Measurements from ENCODE around the gene PSD4. TPM values are rescaled to one million over a fixed set of nuclear protein-coding genes. Genes with fewer than 3 reads are reported as not detected.
A peak's percentile ranks its signal among the peaks of the same experiment; 100 is the strongest.

The PSD4 gene
- total RNA-seq, 1 donor from 2014 or later, result 319 TPM

DNA sequence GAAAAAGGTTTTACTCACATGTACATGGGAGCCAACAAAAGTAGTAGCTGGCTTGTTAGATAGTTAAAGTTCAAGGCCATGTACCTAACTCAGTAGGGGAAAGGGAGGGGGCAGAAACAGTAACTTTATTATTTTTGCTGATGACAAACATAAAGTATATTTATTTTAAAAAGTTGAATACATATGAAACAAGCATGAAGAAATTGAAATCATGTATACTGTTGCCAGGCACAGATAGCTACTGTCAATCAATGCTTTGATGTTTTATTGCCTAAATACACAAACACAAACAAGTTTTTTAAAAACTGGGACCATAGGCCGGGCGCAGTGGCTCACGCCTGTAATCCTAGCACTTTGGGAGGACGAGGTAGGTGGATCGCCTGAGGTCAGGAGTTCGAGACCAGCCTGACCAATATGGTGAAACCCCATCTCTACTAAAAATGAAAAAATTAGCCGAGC lies 7.6 kb upstream of the PSD4 start:
- Mint-ChIP-seq H3K36me3 (ENCODE audit: low read depth) (peaks cover 12% of the 10 kb centered on the region), H3K4me1 (ENCODE audit: low read depth) (peaks cover 50% of the 10 kb centered on the region)

DNA sequence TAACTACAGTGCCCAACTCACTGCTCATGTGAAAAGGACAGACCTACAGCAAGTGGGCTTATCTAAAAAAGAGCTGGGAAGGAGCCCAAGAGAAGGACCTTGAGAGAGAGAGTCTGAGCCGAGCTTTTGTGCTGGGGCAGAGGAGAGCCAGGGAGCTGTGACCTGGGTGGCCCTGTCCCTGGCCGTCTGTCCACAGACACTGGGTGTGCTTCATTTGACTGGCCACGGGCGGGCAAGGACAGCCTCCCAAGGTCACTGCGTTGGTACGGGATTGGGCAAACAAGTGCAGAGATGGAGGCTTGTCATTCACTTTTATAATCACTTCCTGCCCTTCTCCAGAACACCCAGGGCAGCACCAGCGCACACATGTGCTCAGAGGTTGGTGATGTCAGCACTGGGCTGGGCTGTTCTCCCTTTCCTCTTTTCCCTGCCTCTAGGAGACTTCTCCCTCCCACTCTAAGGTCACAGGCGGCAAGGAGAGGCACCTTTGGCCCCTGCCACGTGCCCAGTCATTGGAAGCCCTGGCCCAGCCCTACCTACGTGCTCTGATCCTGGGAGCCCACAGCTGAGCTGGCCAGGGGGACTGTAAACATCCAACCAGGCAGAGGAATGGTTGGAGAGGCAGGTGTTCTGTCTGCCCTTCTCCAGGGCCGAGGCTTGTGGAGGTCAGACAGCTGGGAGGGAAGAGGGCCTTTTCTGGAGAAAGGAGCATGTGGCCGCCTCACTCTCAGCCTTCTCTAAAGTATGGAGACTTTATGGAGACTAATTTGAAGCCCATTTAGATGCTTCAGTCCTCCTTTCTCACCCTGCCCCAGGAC lies 6.4 kb upstream of the PSD4 start:
- intact Hi-C loops (cut with micrococcal nuclease), result loop anchor here (1.0 kb wide), 1 partner anchor 9 kb away; no protein-coding TSS in a partner anchor
- peaks cover 20% of the 10 kb centered on the region for H3K36me3 Mint-ChIP-seq (ENCODE audit: low read depth)
- peak overlapping the region; percentile 59 for H3K4me3 Mint-ChIP-seq (ENCODE audit: low read depth)
- H3K4me1 Mint-ChIP-seq (ENCODE audit: low read depth), result peaks cover 59% of the 10 kb centered on the region
- H3K27ac Mint-ChIP-seq, result peak overlapping the region; percentile 94
- H3K9me3 Mint-ChIP-seq, result peaks cover 9% of the 10 kb centered on the region
- H3K27me3 Mint-ChIP-seq (ENCODE audit: low read depth), result no peaks in the 10 kb centered on the region
- no peak for DNase-seq (ENCODE audit: low spot score)

More for the DNA sequence above, 7.6 kb upstream of the PSD4 start:
- Mint-ChIP-seq H3K4me3 (ENCODE audit: low read depth) (no peak overlapping the region), H3K27me3 (ENCODE audit: low read depth) (no peaks in the 10 kb centered on the region), H3K9me3 (peaks cover 7% of the 10 kb centered on the region), H3K27ac (no peak overlapping the region)
- no peak for DNase-seq (ENCODE audit: low spot score)
- intact Hi-C loops (cut with micrococcal nuclease), result no loop called here

DNA sequence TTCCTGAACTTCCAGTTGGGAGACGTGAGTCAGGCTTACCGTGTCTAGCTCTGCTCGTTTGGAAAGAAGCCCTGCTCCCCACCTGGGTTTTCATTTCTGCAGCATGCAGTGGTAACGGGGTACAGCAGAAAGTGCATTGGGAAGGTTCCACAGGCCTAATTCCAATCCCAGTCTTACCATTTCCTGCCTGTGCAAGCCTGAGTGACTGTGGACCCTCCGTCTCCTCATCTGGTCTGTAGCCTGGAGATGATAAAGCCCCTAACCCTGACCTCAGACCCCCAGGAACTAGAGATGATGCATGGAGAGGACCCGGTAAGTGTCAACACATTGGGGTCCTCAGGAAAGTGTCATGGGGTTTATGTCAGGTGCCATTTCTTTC lies 5.8 kb upstream of the PSD4 start:
- H3K36me3 Mint-ChIP-seq (ENCODE audit: low read depth), result peaks cover 24% of the 10 kb centered on the region
- no peaks in the 10 kb centered on the region for H3K27me3 Mint-ChIP-seq (ENCODE audit: low read depth)
- no peak overlapping the region for H3K4me3 Mint-ChIP-seq (ENCODE audit: low read depth)
- DNase-seq (ENCODE audit: low spot score), result no peak
- H3K4me1 Mint-ChIP-seq (ENCODE audit: low read depth), result peaks cover 60% of the 10 kb centered on the region
- H3K9me3 Mint-ChIP-seq, result peaks cover 9% of the 10 kb centered on the region
- intact Hi-C loops (cut with micrococcal nuclease), result loop anchor here (1.0 kb wide), 1 partner anchor 10 kb away; no protein-coding TSS in a partner anchor
- peak overlapping the region; percentile 94 for H3K27ac Mint-ChIP-seq

DNA sequence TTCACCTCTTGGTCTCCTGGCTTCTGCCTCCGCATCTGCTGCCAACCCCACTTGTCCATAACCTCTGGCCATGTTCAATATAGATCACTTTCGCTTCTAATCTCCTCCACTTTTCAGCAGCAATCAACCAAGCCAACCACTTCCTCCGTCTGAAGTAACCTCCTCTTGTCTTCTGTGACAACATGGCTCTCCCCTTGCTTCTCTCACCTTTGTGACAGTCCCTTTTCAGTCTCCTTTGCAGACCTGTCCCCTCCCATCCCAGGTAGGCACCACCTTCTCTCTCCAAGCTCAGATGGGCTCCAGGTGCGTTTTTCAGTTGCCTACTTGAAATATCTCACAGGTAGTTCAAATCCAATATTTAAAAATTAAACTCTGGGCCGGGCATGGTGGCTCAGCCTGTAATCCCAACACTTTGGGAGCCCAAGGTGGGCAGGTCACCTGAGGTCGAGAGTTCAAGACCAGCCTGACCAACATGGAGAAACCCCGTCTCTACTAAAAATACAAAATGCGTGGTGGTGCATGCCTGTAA lies 4.7 kb upstream of the PSD4 start:
- Mint-ChIP-seq H3K4me3 (ENCODE audit: low read depth) (peak overlapping the region; percentile 10), H3K27ac (peak overlapping the region; percentile 94), H3K27me3 (ENCODE audit: low read depth) (no peaks in the 10 kb centered on the region), H3K4me1 (ENCODE audit: low read depth) (peaks cover 66% of the 10 kb centered on the region), H3K36me3 (ENCODE audit: low read depth) (peaks cover 31% of the 10 kb centered on the region), H3K9me3 (peaks cover 9% of the 10 kb centered on the region)
- intact Hi-C loops (cut with micrococcal nuclease), result no loop called here
- no peak for DNase-seq (ENCODE audit: low spot score)

DNA sequence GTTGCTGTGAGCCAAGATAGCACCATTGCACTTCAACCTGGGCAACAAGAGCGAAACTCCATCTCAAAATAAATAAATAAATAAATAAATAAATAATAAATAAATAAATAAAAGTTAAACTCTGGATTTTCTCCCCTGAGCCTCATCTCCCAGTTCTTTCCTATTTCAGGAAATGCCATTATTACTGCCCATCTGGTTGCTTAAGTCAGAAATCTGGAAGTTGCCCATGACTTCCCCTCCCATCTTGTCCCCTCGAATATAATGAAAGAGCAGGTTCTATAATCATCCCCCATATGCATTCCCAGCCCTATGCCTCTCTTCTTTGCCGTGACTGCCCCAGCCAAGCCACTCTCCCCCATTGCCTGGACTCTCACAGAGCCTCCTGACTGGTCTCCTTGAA lies 4.2 kb upstream of the PSD4 start:
- peak overlapping the region; percentile 27 for H3K4me3 Mint-ChIP-seq (ENCODE audit: low read depth)
- intact Hi-C loops (cut with micrococcal nuclease), result no loop called here
- DNase-seq (ENCODE audit: low spot score), result no peak

DNA sequence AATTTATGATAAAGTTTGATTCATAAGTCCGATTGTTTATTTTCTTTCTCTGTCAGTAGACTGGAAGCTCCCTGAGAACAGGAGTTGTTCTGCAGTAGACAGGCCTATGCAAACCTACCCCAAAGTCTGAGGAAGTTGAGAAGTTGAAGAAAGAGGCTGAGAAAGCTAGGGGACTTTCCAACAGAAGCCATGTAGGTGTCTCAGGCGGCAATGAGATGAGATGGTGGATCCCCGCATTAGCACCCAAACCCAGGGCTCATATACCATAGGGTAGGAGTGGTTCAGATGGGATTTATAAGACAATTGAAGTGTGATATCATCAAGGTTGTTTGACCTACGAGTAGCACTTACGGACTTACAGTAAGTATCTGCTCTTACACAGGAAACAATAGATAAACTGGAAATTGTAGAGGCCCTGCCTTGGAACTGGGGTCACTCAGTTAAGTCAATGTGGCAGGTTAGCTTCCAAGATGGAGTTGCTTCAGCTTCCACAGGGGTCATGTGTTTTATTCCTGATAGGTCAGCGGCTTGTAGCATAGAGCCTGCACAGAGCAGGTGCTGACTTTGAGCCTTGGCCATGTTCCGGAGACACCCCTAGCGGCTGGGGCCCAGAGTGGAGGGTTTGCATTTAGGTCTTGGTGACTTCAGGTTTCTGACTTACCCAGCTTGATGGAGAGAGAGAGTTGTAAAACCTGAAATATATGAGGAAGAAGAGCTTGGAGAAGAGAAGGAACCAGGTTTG lies 2.3 kb upstream of the PSD4 start:
- no peak for DNase-seq (ENCODE audit: low spot score)
- H3K27me3 Mint-ChIP-seq (ENCODE audit: low read depth), result no peaks in the 10 kb centered on the region
- H3K36me3 Mint-ChIP-seq (ENCODE audit: low read depth), result peaks cover 56% of the 10 kb centered on the region
- peak overlapping the region; percentile 20 for H3K27ac Mint-ChIP-seq
- H3K4me1 Mint-ChIP-seq (ENCODE audit: low read depth), result peaks cover 64% of the 10 kb centered on the region
- intact Hi-C loops (cut with micrococcal nuclease), result loop anchor here (5.0 to 10.0 kb wide), 2 partner anchors 187 to 524 kb away; partner anchors contain the start of gene SLC20A1
- H3K9me3 Mint-ChIP-seq, result peaks cover 9% of the 10 kb centered on the region
- no peak overlapping the region for H3K4me3 Mint-ChIP-seq (ENCODE audit: low read depth)

More for the DNA sequence above, 4.2 kb upstream of the PSD4 start:
- Mint-ChIP-seq H3K4me1 (ENCODE audit: low read depth) (peaks cover 64% of the 10 kb centered on the region), H3K36me3 (ENCODE audit: low read depth) (peaks cover 36% of the 10 kb centered on the region), H3K27me3 (ENCODE audit: low read depth) (no peaks in the 10 kb centered on the region), H3K9me3 (peaks cover 9% of the 10 kb centered on the region), H3K27ac (peak overlapping the region; percentile 86)

DNA sequence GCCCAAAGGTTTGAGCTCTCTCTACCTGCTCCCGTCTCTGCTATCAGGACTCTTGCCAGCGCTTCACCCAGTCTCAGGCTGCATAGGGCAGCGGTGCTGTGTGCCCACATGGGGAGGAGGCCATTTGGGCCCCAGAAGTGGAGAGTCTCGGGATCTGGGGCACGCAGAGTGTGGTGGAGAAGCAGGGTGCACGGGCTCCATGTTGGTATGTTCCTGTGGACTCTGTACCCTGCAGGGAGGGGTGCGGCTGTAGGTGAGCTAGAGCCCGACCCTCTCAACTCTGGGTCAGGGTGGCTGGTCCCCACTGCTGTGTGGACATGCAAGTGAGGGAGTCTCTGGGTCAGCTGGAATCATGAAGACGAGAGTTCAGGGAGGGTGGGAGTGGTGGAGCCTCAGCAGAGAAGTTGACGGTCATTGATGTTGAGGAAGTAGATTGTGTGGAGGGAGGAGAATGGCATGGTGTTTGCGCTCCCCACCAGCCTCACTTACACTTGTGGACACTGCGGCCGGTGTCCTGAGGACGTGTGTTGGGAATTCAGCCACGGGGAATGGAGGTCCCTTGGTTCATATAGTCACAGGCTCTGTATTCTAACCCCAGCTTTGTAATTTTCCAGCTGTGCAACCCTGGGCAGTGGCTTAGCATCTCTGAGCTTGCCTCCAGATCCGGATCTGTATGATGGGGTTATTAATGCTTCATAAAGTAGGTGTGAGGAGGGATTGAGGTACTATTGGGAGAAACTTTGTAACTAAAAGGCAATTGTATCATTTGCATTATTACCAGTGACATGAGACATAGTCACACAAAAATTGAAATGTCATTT lies 840 bp upstream of the PSD4 start:
- H3K27ac Mint-ChIP-seq, result peak overlapping the region; percentile 94
- H3K4me3 Mint-ChIP-seq (ENCODE audit: low read depth), result peak overlapping the region; percentile 89
- peaks cover 9% of the 10 kb centered on the region for H3K9me3 Mint-ChIP-seq
- intact Hi-C loops (cut with micrococcal nuclease), result loop anchor here (5.0 to 10.0 kb wide), 2 partner anchors 188 to 526 kb away; partner anchors contain the start of gene SLC20A1
- peaks cover 69% of the 10 kb centered on the region for H3K36me3 Mint-ChIP-seq (ENCODE audit: low read depth)
- H3K27me3 Mint-ChIP-seq (ENCODE audit: low read depth), result no peaks in the 10 kb centered on the region
- peaks cover 65% of the 10 kb centered on the region for H3K4me1 Mint-ChIP-seq (ENCODE audit: low read depth)
- DNase-seq (ENCODE audit: low spot score), result no peak

DNA sequence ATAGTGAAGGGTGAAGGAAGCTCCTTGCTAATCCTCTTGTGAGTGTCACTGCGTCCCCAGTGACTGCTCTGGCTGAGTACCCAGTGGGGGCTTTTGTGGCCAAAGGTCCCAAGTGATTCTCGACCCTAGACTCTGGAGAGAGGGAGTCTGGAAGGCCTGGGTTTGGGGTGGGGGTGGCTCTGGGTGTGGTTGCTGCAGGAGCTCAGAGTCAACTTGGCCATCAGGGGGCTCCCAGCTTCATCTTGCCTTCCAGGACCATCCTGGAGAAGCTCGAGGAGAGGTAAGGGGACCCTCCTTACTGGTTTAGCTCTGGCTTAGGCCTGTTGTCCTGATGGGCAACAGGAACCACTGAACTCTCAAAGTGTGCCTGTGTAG lies 592 bp downstream of the PSD4 start:
- peaks cover 81% of the 10 kb centered on the region for H3K36me3 Mint-ChIP-seq (ENCODE audit: low read depth)
- H3K4me3 Mint-ChIP-seq (ENCODE audit: low read depth), result peak overlapping the region; percentile 89
- DNase-seq (ENCODE audit: low spot score), result no peak
- peaks cover 66% of the 10 kb centered on the region for H3K4me1 Mint-ChIP-seq (ENCODE audit: low read depth)
- H3K27me3 Mint-ChIP-seq (ENCODE audit: low read depth), result no peaks in the 10 kb centered on the region
- peak overlapping the region; percentile 94 for H3K27ac Mint-ChIP-seq
- intact Hi-C loops (cut with micrococcal nuclease), result loop anchor here (2.0 to 10.0 kb wide), 5 partner anchors 18 to 527 kb away; partner anchors contain the start of gene SLC20A1
- H3K9me3 Mint-ChIP-seq, result peaks cover 9% of the 10 kb centered on the region

DNA sequence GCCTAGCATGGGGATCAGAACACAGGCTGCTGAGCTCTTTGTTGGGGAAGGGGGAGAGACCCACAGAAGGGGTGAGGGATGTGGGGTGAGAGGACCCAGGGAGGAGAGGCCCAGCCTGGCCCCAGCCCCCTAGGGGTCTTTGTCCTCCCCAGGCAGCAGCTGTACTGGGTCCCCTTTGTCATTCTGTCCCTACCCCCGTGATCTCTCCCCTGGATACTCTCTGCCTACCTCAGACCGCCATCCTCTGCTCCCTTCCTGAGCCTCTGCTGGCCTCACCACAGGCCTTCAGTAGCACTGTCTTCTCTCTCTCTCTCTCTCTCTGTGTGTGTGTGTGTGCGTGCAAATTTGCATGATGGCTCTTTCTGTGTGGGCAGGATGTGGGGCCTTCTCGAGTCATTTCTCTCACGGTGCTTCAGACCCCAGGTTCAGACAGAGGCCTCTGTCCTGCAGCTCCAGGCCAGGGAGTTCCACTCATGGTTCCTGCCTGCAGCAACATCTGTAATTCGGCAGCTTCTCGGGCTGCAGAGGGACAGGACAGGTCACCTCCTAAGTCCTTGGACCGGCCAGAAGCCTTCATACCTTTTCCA lies 1.4 kb downstream of the PSD4 start:
- Mint-ChIP-seq H3K36me3 (ENCODE audit: low read depth) (peaks cover 82% of the 10 kb centered on the region), H3K4me3 (ENCODE audit: low read depth) (peak overlapping the region; percentile 89), H3K27ac (peak overlapping the region; percentile 94), H3K9me3 (peaks cover 5% of the 10 kb centered on the region), H3K27me3 (ENCODE audit: low read depth) (no peaks in the 10 kb centered on the region), H3K4me1 (ENCODE audit: low read depth) (peaks cover 67% of the 10 kb centered on the region)
- peak; percentile 79 for DNase-seq (ENCODE audit: low spot score)
- intact Hi-C loops (cut with micrococcal nuclease), result loop anchor here (2.0 to 10.0 kb wide), 4 partner anchors 18 to 190 kb away; no protein-coding TSS in a partner anchor

DNA sequence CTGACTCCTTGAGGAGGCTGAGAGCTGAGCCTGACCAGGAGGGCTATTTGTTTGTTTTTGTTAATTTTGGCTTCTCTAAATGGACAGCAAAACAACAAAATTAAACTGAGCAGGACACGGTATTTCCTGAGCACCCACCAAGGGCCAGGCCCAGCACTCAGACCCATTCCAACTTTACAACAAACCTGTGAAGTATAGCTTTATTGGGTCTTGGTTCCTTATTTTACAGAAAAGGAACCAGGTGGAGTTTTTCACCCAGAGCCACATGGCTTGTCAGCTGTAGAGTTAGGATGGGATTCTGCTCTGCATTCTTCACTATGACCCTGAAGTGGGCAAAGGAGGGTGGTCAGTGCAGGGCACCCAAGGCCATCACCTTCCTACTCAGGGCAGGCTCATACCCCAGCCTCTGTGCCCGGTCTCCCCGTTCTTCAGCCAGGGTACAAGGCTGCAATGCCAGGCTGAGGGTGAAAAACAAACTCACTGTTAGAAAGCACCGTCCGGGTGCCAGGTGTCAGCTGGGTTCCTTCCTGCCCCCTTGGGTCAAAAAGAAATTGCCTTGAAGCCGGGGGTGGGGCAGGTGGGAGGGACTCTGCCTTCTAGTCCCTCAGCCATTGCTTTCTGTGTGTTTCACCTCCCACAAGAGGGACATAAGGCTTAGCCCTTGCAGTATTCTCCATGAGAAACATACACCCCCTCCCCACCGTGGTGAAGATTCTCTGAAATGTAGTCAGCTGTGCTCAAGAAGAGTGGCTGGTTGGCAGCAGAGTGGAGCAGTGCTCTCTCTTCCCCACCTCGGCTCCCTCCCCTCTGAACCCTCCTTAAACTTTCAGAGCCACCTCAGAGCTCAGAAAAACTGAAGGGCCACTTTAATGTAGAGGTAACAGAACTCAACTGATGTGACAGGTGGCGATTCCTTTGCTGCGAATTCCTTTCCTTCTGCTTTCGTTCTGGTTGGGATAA lies 2.2 kb downstream of the PSD4 start:
- Mint-ChIP-seq H3K4me3 (ENCODE audit: low read depth) (peak overlapping the region; percentile 89), H3K9me3 (peaks cover 3% of the 10 kb centered on the region), H3K27me3 (ENCODE audit: low read depth) (no peaks in the 10 kb centered on the region), H3K4me1 (ENCODE audit: low read depth) (peaks cover 73% of the 10 kb centered on the region), H3K36me3 (ENCODE audit: low read depth) (peaks cover 89% of the 10 kb centered on the region), H3K27ac (peak overlapping the region; percentile 94)
- DNase-seq (ENCODE audit: low spot score), result no peak
- intact Hi-C loops (cut with micrococcal nuclease), result loop anchor here (2.0 to 10.0 kb wide), 4 partner anchors 19 to 191 kb away; no protein-coding TSS in a partner anchor
